GM18870 (cell line): ENCODE data around the gene LAMC2.
"Not testable (repeated sequence)": the region's sequence is repeated elsewhere in the genome, so short reads cannot be mapped to it uniquely, and the experiment has no call there.

Experiments
- ATAC-seq: cut with Tn5 transposase; IDR thresholded peaks from one replicate; pipeline ENCODE4 v1.9.1; 2021; ENCODE audit warnings: moderate library complexity; ENCODE audit not compliant: unreplicated experiment

LAMC2 gene

GRCh38 chr1:183255073-183255472 is 69.0 kb downstream of the LAMC2 start:
- ATAC-seq, result no peak

GRCh38 chr1:183259924-183260323 is 73.9 kb downstream of the LAMC2 start:
- ATAC-seq, result no peak

GRCh38 chr1:183262628-183263200 is 76.7 kb downstream of the LAMC2 start:
- no peak for ATAC-seq

GRCh38 chr1:183263886-183264602 is 78.0 kb downstream of the LAMC2 start:
- ATAC-seq, result no peak

GRCh38 chr1:183267646-183268431 is 81.8 kb downstream of the LAMC2 start:
- no peak for ATAC-seq

- ATAC-seq, result no peak
Measured at GRCh38 chr1:183270541-183271141, 84.6 kb downstream of the LAMC2 start.

- no peak for ATAC-seq
Measured at GRCh38 chr1:183272390-183272848, 86.4 kb downstream of the LAMC2 start.

- ATAC-seq, result no peak
Measured at GRCh38 chr1:183273300-183273699, 87.2 kb downstream of the LAMC2 start.

- not testable (repeated sequence) for ATAC-seq
Measured at GRCh38 chr1:183273984-183274383, 87.9 kb downstream of the LAMC2 start.

GRCh38 chr1:183274836-183275235 is 88.8 kb downstream of the LAMC2 start:
- ATAC-seq, result no peak

- ATAC-seq, result no peak
Measured at GRCh38 chr1:183275322-183275721, 89.3 kb downstream of the LAMC2 start.

GRCh38 chr1:183276386-183277080 is 90.5 kb downstream of the LAMC2 start:
- no peak for ATAC-seq

- no peak for ATAC-seq
Measured at GRCh38 chr1:183277821-183278738, 92.0 kb downstream of the LAMC2 start.

- ATAC-seq, result no peak
Measured at GRCh38 chr1:183278739-183279591, 92.9 kb downstream of the LAMC2 start.

- no peak for ATAC-seq
Measured at GRCh38 chr1:183279835-183280234, 93.8 kb downstream of the LAMC2 start.

- ATAC-seq, result no peak
Measured at GRCh38 chr1:183281039-183281438, 95.0 kb downstream of the LAMC2 start.

- ATAC-seq, result no peak
Measured at GRCh38 chr1:183281553-183282091, 95.6 kb downstream of the LAMC2 start.

- no peak for ATAC-seq
Measured at GRCh38 chr1:183282101-183282855, 96.2 kb downstream of the LAMC2 start.
